GM19455 (cell line): ENCODE data around the gene SACS.
"Not testable (repeated sequence)": the region's sequence is repeated elsewhere in the genome, so short reads cannot be mapped to it uniquely, and the experiment has no call there.

Source experiments
- ATAC-seq: cut with Tn5 transposase; IDR thresholded peaks from one replicate; pipeline ENCODE4 v1.9.1; 2021; ENCODE audit not compliant: unreplicated experiment

SACS gene

GRCh38 chr13:23320926-23321534 lies 112.5 kb downstream of the SACS start:
- ATAC-seq: no peak

GRCh38 chr13:23319883-23320224 lies 113.6 kb downstream of the SACS start:
- ATAC-seq: no peak

- ATAC-seq: not testable (repeated sequence)
Observed at GRCh38 chr13:23314837-23315236, 118.7 kb downstream of the SACS start.

GRCh38 chr13:23292586-23292985 lies 140.9 kb downstream of the SACS start:
- ATAC-seq: no peak

- no peak for ATAC-seq
Observed at GRCh38 chr13:23289917-23290357, 143.6 kb downstream of the SACS start.

- ATAC-seq: no peak
Observed at GRCh38 chr13:23288995-23289394, 144.5 kb downstream of the SACS start.

GRCh38 chr13:23288564-23288963 lies 144.9 kb downstream of the SACS start:
- ATAC-seq: no peak

GRCh38 chr13:23279321-23279720 lies 154.2 kb downstream of the SACS start:
- ATAC-seq: no peak
